HepG2 (cell line): Measurements from ENCODE around the gene LIN28B. TPM values are rescaled to one million over a fixed set of nuclear protein-coding genes. Genes with fewer than 3 reads are reported as not detected.

Source experiments
- AKNA ChIP-seq: sonication (generic); formaldehyde crosslinking; IDR thresholded peaks from 2 replicates; pipeline ENCODE4 v1.4.0; 2020; ENCODE audit warnings: missing genetic modification reagents, borderline replicate concordance
- CBX5 ChIP-seq: sonication (generic); formaldehyde crosslinking; IDR thresholded peaks from 2 replicates; pipeline ENCODE4 v1.4.0; 2020; ENCODE audit warnings: missing genetic modification reagents, borderline replicate concordance
- LBX2 ChIP-seq: sonication (generic); formaldehyde crosslinking; IDR thresholded peaks from 2 replicates; pipeline ENCODE4 v1.5.0; 2020; ENCODE audit warnings: missing genetic modification reagents, mild to moderate bottlenecking, borderline replicate concordance
- MTA1 ChIP-seq: sonication (generic); formaldehyde crosslinking; IDR thresholded peaks from 2 replicates; pipeline ENCODE4 v1.4.0; 2020; ENCODE audit warnings: missing genetic modification reagents, mild to moderate bottlenecking, borderline replicate concordance
- NCOA2 ChIP-seq: sonication (generic); formaldehyde crosslinking; IDR thresholded peaks from 2 replicates; pipeline ENCODE4 v1.8.0; 2022; ENCODE audit warnings: inconsistent platforms
- NFKB2 ChIP-seq: sonication (generic); formaldehyde crosslinking; IDR thresholded peaks from 2 replicates; pipeline ENCODE4 v1.4.0; 2020; ENCODE audit warnings: missing genetic modification reagents, borderline replicate concordance
- UBTF ChIP-seq: sonication (generic); formaldehyde crosslinking; IDR thresholded peaks from 2 replicates; pipeline ENCODE4 v1.4.0; 2020; ENCODE audit warnings: mild to moderate bottlenecking, missing genetic modification reagents
- ZFP90 ChIP-seq: sonication (generic); formaldehyde crosslinking; IDR thresholded peaks from 2 replicates; pipeline ENCODE4 v1.8.0; 2022; ENCODE audit warnings: missing genetic modification reagents, mild to moderate bottlenecking, inconsistent platforms, borderline replicate concordance
- ZNF883 ChIP-seq: sonication (generic); formaldehyde crosslinking; IDR thresholded peaks from 2 replicates; pipeline ENCODE4 v1.5.1; 2020; ENCODE audit warnings: mild to moderate bottlenecking, missing genetic modification reagents; ENCODE audit errors: not compliant biosample characterization
- polyA plus RNA-seq, 8 experiments: library from polyadenylated mRNA; depleted of rRNA in 3 of 8; stranded (reverse) in 7 of 8; unstranded in 1 of 8; fragments of >200 nt; fragmentation: Illumina TruSeq in 4 of 8; extraction: Trizol in 4 of 8; gene quantifications; 2 replicates each; pipeline versions ENCODE4 v1.2.1 to v1.2.3, GENCODE V29; 2011 to 2016; ENCODE audit warnings: low read depth in 4 of 8, missing spikeins in 1 of 8, mixed read lengths in 1 of 8; ENCODE audit not compliant: insufficient read depth in 1 of 8
- total RNA-seq, 5 experiments: library from RNA; depleted of rRNA; stranded (reverse); fragments of >200 nt; fragmentation: Illumina TruSeq; extraction: Trizol; gene quantifications; 2 replicates each; pipeline ENCODE4 v1.2.3, GENCODE V29; 2016; ENCODE audit warnings: low read depth in 1 of 5

LIN28B gene
- total and polyA plus RNA-seq, 2 of the 13 experiments (the other 11 are each of a cell fraction or from before 2014, with no cell fraction given): 14.5 to 56.8 TPM

- TF ChIP-seq ZNF883 (CRISPR knock-in tag) (no peak), LBX2 (no peak), NCOA2 (CRISPR knock-in tag) (no peak), MTA1 (CRISPR knock-in tag) (no peak), NFKB2 (CRISPR knock-in tag) (no peak), ZFP90 (CRISPR knock-in tag) (no peak), CBX5 (CRISPR knock-in tag) (no peak), AKNA (CRISPR knock-in tag) (no peak), UBTF (no peak)
These were observed 72.7 kb downstream of the LIN28B start (continued) for GRCh38 chr6:105029581-105029980.
